H1 (cell line): Measurements from ENCODE around the gene LIPA. TPM values are rescaled to one million over a fixed set of nuclear protein-coding genes. Genes with fewer than 3 reads are reported as not detected.

Source experiments
- CTCF ChIA-PET: fragments of 300-600 bp; sonication (Branson Sonifier 250); formaldehyde crosslinking; loops from one replicate; lab custom pipeline; 2021; ENCODE audit not compliant: partially characterized antibody; lab: Charles Lee
- POLR2A ChIA-PET: fragments of 300-600 bp; sonication (Branson Sonifier 250); formaldehyde crosslinking; loops from one replicate; lab custom pipeline; 2021; ENCODE audit warnings: inconsistent platforms; ENCODE audit not compliant: partially characterized antibody; lab: Charles Lee
- DNase-seq, 2 experiments: peaks; one replicate each; pipeline versions ENCODE4 v3.0.0 to v3.0.0-alpha.2; 2010 to 2022; ENCODE audit warnings: low spot score in 2 of 2, low read depth in 1 of 2, mixed read lengths in 1 of 2
- FAIRE-seq: peaks from 2 replicates; lab custom pipeline; 2011; peaks lifted over from hg19 to GRCh38; lab: Jason Lieb, UNC
- H2AFZ ChIP-seq: 2 replicates; pipeline ENCODE4 v1.8.1; 2012; ENCODE audit warnings: low read length, inconsistent platforms
- H2AK5ac ChIP-seq: 2 replicates; pipeline ENCODE4 v1.6.1; 2013; ENCODE audit warnings: low read depth, low read length
- H2BK120ac ChIP-seq: replicated peaks from 2 replicates; pipeline ENCODE3; 2013; ENCODE audit warnings: low read depth, low read length, inconsistent platforms
- H2BK12ac ChIP-seq: 2 replicates; pipeline ENCODE4 v1.6.1; 2013; ENCODE audit warnings: low read depth, low read length
- H2BK15ac ChIP-seq: 2 replicates; pipeline ENCODE4 v1.6.1; 2013; ENCODE audit warnings: low read length
- H2BK20ac ChIP-seq: 2 replicates; pipeline ENCODE4 v1.6.1; 2013; ENCODE audit warnings: low read length
- H2BK5ac ChIP-seq: 2 replicates; pipeline ENCODE4 v1.6.1; 2013; ENCODE audit warnings: low read depth, low read length
- H3K14ac ChIP-seq: 2 replicates; pipeline ENCODE4 v1.6.1; 2013; ENCODE audit warnings: inconsistent platforms; ENCODE audit not compliant: insufficient read length
- H3K18ac ChIP-seq: 2 replicates; pipeline ENCODE4 v1.6.1; 2013; ENCODE audit warnings: low read length; ENCODE audit errors: extremely low read depth
- H3K23ac ChIP-seq: 2 replicates; pipeline ENCODE4 v1.6.1; 2013; ENCODE audit warnings: inconsistent platforms; ENCODE audit not compliant: insufficient read length
- H3K23me2 ChIP-seq: 2 replicates; pipeline ENCODE4 v1.6.1; 2013; ENCODE audit warnings: low read depth, low read length
- H3K27ac ChIP-seq: 2 replicates; pipeline ENCODE4 v1.6.1; 2011; ENCODE audit warnings: low read depth, low read length, inconsistent platforms
- H3K27me3 ChIP-seq, 4 experiments: replicated peaks in 1 of 4; 1 replicate in 1 of 4; 2 replicates in 3 of 4; pipeline versions ENCODE4 v1.6.1 to v1.8.1; 2011 to 2013; ENCODE audit warnings: low read length in 3 of 4, mild to moderate bottlenecking in 3 of 4, inconsistent platforms in 2 of 4, mixed read lengths in 2 of 4, moderate library complexity in 1 of 4; ENCODE audit not compliant: control insufficient read depth in 3 of 4, insufficient read depth in 3 of 4; ENCODE audit errors: extremely low read depth in 1 of 4
- H3K36me3 ChIP-seq, 4 experiments: 2 replicates each; pipeline versions ENCODE4 v1.6.1 to v1.8.1; 2011 to 2013; ENCODE audit warnings: mild to moderate bottlenecking in 4 of 4, low read length in 3 of 4, moderate library complexity in 2 of 4, control low read depth in 1 of 4, inconsistent platforms in 1 of 4; ENCODE audit not compliant: insufficient read depth in 4 of 4, control insufficient read depth in 2 of 4
- H3K4ac ChIP-seq: replicated peaks from 2 replicates; pipeline ENCODE3; 2013; ENCODE audit warnings: low read length, low read depth, mixed read lengths, inconsistent platforms; ENCODE audit not compliant: insufficient read length
- H3K4me1 ChIP-seq, 4 experiments: replicated peaks in 1 of 4; 1 replicate in 1 of 4; 2 replicates in 3 of 4; pipeline versions ENCODE4 v1.6.1 to v1.8.1; 2011 to 2013; ENCODE audit warnings: low read length in 3 of 4, inconsistent platforms in 2 of 4, mixed read lengths in 1 of 4; ENCODE audit not compliant: insufficient read depth in 4 of 4, control insufficient read depth in 3 of 4
- H3K4me2 ChIP-seq, 2 experiments: 2 replicates each; pipeline versions ENCODE4 v1.6.1 to v1.8.1; 2011 to 2013; ENCODE audit warnings: low read depth in 2 of 2, low read length in 2 of 2, control low read depth in 1 of 2, inconsistent platforms in 1 of 2, mild to moderate bottlenecking in 1 of 2; ENCODE audit not compliant: insufficient read depth in 1 of 2
- H3K4me3 ChIP-seq, 4 experiments: fragments of 200-600, 300-600 bp in 1 of 4; sonication (generic), shearing (Covaris generic), sonication (Bioruptor Twin) in 1 of 4; 2 replicates each; pipeline versions ENCODE4 v1.5.1 to v1.8.1; 2011 to 2016; ENCODE audit warnings: low read length in 4 of 4, low read depth in 3 of 4, control low read depth in 2 of 4, inconsistent platforms in 2 of 4, mild to moderate bottlenecking in 2 of 4, mixed read lengths in 1 of 4, moderate library complexity in 1 of 4; ENCODE audit not compliant: insufficient read depth in 2 of 4; ENCODE audit errors: extremely low read depth in 1 of 4
- H3K56ac ChIP-seq: replicated peaks from 2 replicates; pipeline ENCODE3; 2013; ENCODE audit warnings: low read depth, mild to moderate bottlenecking, mixed read lengths, low read length, inconsistent platforms; ENCODE audit not compliant: insufficient read length
- H3K79me1 ChIP-seq: 2 replicates; pipeline ENCODE4 v1.6.1; 2013; ENCODE audit warnings: low read depth, low read length, control low read depth
- H3K79me2 ChIP-seq, 2 experiments: 2 replicates each; pipeline versions ENCODE4 v1.6.1 to v1.8.1; 2012 to 2013; ENCODE audit warnings: low read length in 2 of 2, mild to moderate bottlenecking in 2 of 2, inconsistent platforms in 1 of 2; ENCODE audit not compliant: insufficient read depth in 2 of 2, control insufficient read depth in 1 of 2
- H3K9ac ChIP-seq, 4 experiments: replicated peaks in 1 of 4; 1 replicate in 1 of 4; 2 replicates in 3 of 4; pipeline versions ENCODE4 v1.6.1 to v1.8.1; 2011 to 2013; ENCODE audit warnings: low read depth in 3 of 4, low read length in 3 of 4, control low read depth in 2 of 4, mild to moderate bottlenecking in 2 of 4, moderate library complexity in 2 of 4, inconsistent platforms in 1 of 4; ENCODE audit errors: extremely low read depth in 1 of 4
- H3K9me3 ChIP-seq, 2 experiments: 2 replicates each; pipeline versions ENCODE4 v1.6.1 to v1.8.1; 2012 to 2013; ENCODE audit warnings: mild to moderate bottlenecking in 2 of 2, moderate library complexity in 2 of 2, control low read depth in 1 of 2, inconsistent platforms in 1 of 2, low read depth in 1 of 2, low read length in 1 of 2, mixed read lengths in 1 of 2; ENCODE audit not compliant: insufficient read depth in 2 of 2
- H4K20me1 ChIP-seq, 2 experiments: replicated peaks in 1 of 2; 2 replicates each; pipeline versions ENCODE3 to v1.8.1; 2011 to 2013; ENCODE audit warnings: inconsistent platforms in 2 of 2, low read length in 2 of 2, mild to moderate bottlenecking in 1 of 2; ENCODE audit not compliant: insufficient read depth in 2 of 2, control insufficient read depth in 1 of 2
- H4K5ac ChIP-seq: 2 replicates; pipeline ENCODE4 v1.6.1; 2013; ENCODE audit warnings: low read length, low read depth, mixed read lengths, inconsistent platforms; ENCODE audit not compliant: insufficient read length
- H4K8ac ChIP-seq: 2 replicates; pipeline ENCODE4 v1.8.0; 2013; ENCODE audit warnings: mild to moderate bottlenecking, moderate library complexity, low read length, inconsistent platforms; ENCODE audit not compliant: insufficient read depth; ENCODE audit errors: extremely low read depth
- H4K91ac ChIP-seq: replicated peaks from 2 replicates; pipeline ENCODE3; 2013; ENCODE audit warnings: low read length, mixed read lengths, inconsistent platforms; ENCODE audit not compliant: insufficient read length
- CEBPB ChIP-seq: IDR thresholded peaks from 2 replicates; pipeline ENCODE4 v1.6.1; 2012; ENCODE audit warnings: low read depth, low read length
- POLR2AphosphoS5 ChIP-seq: IDR thresholded peaks from 2 replicates; pipeline ENCODE4 v1.6.1; 2011; ENCODE audit warnings: low read depth, low read length
- RBBP5 ChIP-seq: IDR thresholded peaks from 2 replicates; pipeline ENCODE4 v1.7.1; 2012; ENCODE audit warnings: low read depth, mild to moderate bottlenecking, inconsistent platforms, low read length, moderate library complexity, borderline replicate concordance
- RFX5 ChIP-seq: IDR thresholded peaks from 2 replicates; pipeline ENCODE4 v1.6.1; 2011; ENCODE audit warnings: low read depth, low read length, improper control_type of control experiment, borderline replicate concordance
- WGBS, 2 experiments: shearing (Covaris generic) in 1 of 2; methylation state at CpG; one replicate each; pipeline versions ENCODE4 v1.1.6 to v1.1.7; 2013 to 2015; ENCODE audit warnings: low lambda C conversion rate in 2 of 2, mixed read lengths in 2 of 2, inconsistent platforms in 1 of 2, low coverage in 1 of 2, missing lambda C conversion rate in 1 of 2; ENCODE audit not compliant: insufficient replicate concordance in 2 of 2, insufficient coverage in 1 of 2, insufficient read length in 1 of 2; ENCODE audit errors: extremely low coverage in 1 of 2, missing lambda C conversion rate in 1 of 2; 5-methylcytosine and 5-hydroxymethylcytosine counted together
- polyA plus RNA-seq, 7 experiments: library from polyadenylated mRNA; depleted of rRNA in 3 of 7; stranded (reverse) in 5 of 7; unstranded in 2 of 7; fragments of >200 nt in 5 of 7; fragments of 200-250 nt in 2 of 7; gene quantifications; 1 replicate in 5 of 7; 2 replicates in 1 of 7; 4 replicates in 1 of 7; pipeline versions ENCODE4 v1.2.1 to v1.2.3, GENCODE V29; 2011 to 2013; ENCODE audit warnings: missing spikeins in 2 of 7, mixed read lengths in 2 of 7
- total RNA-seq: library from RNA; stranded (reverse); fragmentation: NEBNext Ultra II Directional; extraction: Animal tissue kit (Norgen Biotek cat#: 25700); gene quantifications from 2 replicates; pipeline ENCODE4 v1.2.1, GENCODE V29; 2021
- TF ChIP-seq, protein P1 (sequence below): IDR thresholded peaks from 2 replicates; pipeline ENCODE4 v1.6.1; 2011; ENCODE audit warnings: low read length, improper control_type of control experiment

Gene LIPA
- total and polyA plus RNA-seq, 2 of the 8 experiments (the other 6 are each of a cell fraction or from before 2014, with no cell fraction given): 18.1 to 32.4 TPM

DNA sequence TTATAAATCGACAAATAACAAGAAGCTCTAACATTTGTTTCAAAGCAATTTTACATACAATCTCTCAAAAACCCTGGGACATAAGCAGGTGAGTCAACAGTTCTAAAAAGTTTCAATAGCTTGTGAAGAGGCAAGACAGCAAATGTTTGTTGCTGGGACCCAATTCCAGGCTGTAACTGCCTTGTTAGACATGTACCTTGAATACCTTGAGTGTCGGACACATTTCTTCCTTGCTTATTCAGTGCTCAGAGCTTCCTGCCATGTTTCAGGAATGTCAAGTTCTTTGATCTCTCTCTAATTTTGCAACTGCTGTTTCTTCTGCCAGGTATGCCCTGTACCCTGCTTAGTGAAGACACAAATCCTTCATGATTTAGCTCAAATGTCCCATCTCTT, 49.5 kb downstream of the LIPA start:
- H2AK5ac ChIP-seq: no peak overlapping the region
- H3K4me3 ChIP-seq: no peak overlapping the region
- ChIA-PET CTCF (interaction anchor here (0.9 to 2.5 kb wide), 6 partner anchors 13 to 367 kb away, joined by 3 to 8 read pairs (median 4); no protein-coding TSS in a partner anchor), POLR2A (no interaction called here)
- no peak overlapping the region for H3K14ac ChIP-seq
- no peak overlapping the region for H3K9ac ChIP-seq
- H4K8ac ChIP-seq: no peak overlapping the region
- FAIRE-seq (no peak), DNase-seq (no peak)
- no peak overlapping the region for H2BK120ac ChIP-seq
- H3K9me3 ChIP-seq: no peaks in the 10 kb centered on the region
- H2BK12ac ChIP-seq: no peak overlapping the region
- H2BK5ac ChIP-seq: no peak overlapping the region
- peaks cover 7% of the 10 kb centered on the region for H3K23me2 ChIP-seq
- no peaks in the 10 kb centered on the region for H3K79me1 ChIP-seq
- H4K5ac ChIP-seq: no peak overlapping the region
- no peaks in the 10 kb centered on the region for H3K79me2 ChIP-seq
- H4K91ac ChIP-seq: no peak overlapping the region
- H3K56ac ChIP-seq: no peak overlapping the region
- H3K27ac ChIP-seq: no peak overlapping the region
- H2BK20ac ChIP-seq: no peak overlapping the region
- no peak overlapping the region; the same call in 1 of the 2 replicates for H2AFZ ChIP-seq
- H3K4me1 ChIP-seq: peaks cover 0 to 9% (median 7%) of the 10 kb centered on the region in 4 experiments; a peak in 6 of 7 replicates
- no peak overlapping the region for H3K23ac ChIP-seq
- WGBS, 2 experiments: 95% methylated on average over 2 of the region's 2 CpGs; no CpG with 5 or more reads in 1 of the 2 experiments
- no peak overlapping the region for H3K4me2 ChIP-seq
- no peaks in the 10 kb centered on the region for H3K36me3 ChIP-seq
- TF ChIP-seq RBBP5: no peak
- TF ChIP-seq, protein P1, sequence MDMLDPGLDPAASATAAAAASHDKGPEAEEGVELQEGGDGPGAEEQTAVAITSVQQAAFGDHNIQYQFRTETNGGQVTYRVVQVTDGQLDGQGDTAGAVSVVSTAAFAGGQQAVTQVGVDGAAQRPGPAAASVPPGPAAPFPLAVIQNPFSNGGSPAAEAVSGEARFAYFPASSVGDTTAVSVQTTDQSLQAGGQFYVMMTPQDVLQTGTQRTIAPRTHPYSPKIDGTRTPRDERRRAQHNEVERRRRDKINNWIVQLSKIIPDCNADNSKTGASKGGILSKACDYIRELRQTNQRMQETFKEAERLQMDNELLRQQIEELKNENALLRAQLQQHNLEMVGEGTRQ: no peak
- TF ChIP-seq CEBPB: no peak
- no peak for TF ChIP-seq POLR2AphosphoS5
- TF ChIP-seq RFX5: no peak
- H3K4ac ChIP-seq: no peak overlapping the region
- no peak overlapping the region for H2BK15ac ChIP-seq
- no peaks in the 10 kb centered on the region for H4K20me1 ChIP-seq
- peaks cover 7 to 21% (median 15%) of the 10 kb centered on the region in 4 experiments for H3K27me3 ChIP-seq
- no peak overlapping the region for H3K18ac ChIP-seq
